GM18861 (cell line): ENCODE measurements around the gene NTM.
"Not testable (repeated sequence)": the region's sequence is repeated elsewhere in the genome, so short reads cannot be mapped to it uniquely, and the experiment has no call there.

Source experiments
- ATAC-seq: cut with Tn5 transposase; IDR thresholded peaks from one replicate; pipeline ENCODE4 v1.9.1; 2021; ENCODE audit not compliant: unreplicated experiment

NTM gene

GRCh38 chr11:132311703-132312102, 941.3 kb downstream of the NTM start:
- ATAC-seq = no peak

GRCh38 chr11:132312161-132312560, 941.7 kb downstream of the NTM start:
- ATAC-seq = no peak

DNA sequence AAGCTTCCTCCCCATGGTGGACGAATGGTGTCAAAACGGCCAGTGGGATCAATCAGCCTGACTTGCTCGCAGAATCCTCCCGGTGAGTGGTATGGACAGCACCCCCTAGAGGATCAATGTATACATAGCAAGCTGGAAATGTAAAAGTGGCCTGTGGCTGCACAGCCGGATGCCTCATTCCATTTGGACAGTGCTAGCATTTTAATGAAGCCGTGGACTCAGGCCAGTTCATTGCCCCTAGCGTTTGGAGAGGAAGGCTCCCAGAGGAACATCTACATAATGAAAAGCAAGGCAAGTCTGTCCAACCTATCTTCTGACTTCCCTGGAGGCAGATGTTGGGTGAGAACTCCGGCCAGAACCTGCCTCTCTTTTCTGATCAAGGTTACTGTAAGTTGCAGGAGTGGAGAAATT, 942.3 kb downstream of the NTM start:
- no peak for ATAC-seq

DNA sequence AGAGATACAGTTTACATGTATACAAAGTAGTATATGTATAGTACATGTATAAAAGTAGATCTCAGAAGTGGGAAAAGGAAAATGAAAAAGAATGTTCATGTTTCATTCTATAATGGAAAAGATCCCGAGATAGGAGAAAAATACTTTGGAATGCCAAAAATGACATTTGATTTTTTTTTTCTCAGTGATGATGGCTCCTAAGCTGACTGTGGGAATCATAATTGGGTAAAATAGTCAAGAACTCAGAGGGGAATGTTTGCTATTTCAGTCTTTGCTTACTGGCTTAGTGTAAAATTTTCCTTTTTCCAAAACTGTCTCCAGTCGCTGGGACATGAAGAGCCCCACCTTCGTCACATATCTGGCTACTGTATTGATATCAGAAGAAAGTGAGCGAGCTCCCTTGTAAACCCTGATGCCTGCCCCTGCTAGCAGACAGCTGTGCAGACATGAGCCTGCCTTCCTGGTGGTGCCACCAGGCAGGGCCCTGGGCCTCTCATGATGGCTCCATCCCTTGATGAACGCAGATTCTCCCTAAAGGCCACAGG, 944.6 kb downstream of the NTM start:
- no peak for ATAC-seq

DNA sequence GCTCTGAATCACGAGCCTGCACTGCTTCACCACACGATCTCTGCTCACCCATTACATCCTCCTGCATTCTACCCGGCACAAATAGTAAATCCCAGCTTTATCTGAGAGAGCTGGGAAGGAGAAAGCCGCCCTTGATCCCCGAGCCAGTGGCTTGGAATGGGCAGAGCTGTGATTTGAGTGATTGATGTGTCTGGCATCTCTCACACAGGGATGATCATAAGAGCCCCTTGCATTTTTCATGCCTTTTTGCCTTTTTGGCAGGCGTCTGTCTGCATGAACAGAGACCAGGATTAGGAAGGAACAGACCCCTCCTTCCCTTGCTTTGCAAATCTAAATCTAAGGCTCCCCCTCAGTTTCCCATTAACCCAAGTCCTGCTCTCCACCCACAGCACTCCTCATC, 945.3 kb downstream of the NTM start:
- ATAC-seq = no peak

- ATAC-seq = no peak
These were observed 948.2 kb downstream of the NTM start for GRCh38 chr11:132318421-132319157.

GRCh38 chr11:132319419-132319818, 949.0 kb downstream of the NTM start:
- not testable (repeated sequence) for ATAC-seq

DNA sequence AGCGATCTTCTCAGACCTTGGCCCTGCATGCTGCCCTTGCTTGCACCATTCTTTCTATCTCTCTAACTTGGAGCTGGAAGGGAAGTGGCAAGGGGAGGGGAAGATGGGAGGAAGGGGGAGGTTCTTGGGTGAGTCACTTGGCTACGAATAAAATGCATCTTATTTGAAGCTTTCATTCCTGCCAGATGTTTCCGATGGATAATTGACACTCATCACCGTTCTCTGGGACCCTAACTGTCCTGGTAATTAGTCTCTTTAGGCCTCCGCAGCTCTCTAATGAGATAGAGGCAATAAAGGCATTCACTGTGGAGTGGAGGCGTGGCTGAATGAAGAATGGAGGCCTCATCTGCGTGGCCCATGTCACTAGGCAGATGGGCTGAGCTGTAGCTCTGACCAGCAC, 960.1 kb downstream of the NTM start:
- no peak for ATAC-seq

- no peak for ATAC-seq
These were observed 962.1 kb downstream of the NTM start for GRCh38 chr11:132332521-132332920.

DNA sequence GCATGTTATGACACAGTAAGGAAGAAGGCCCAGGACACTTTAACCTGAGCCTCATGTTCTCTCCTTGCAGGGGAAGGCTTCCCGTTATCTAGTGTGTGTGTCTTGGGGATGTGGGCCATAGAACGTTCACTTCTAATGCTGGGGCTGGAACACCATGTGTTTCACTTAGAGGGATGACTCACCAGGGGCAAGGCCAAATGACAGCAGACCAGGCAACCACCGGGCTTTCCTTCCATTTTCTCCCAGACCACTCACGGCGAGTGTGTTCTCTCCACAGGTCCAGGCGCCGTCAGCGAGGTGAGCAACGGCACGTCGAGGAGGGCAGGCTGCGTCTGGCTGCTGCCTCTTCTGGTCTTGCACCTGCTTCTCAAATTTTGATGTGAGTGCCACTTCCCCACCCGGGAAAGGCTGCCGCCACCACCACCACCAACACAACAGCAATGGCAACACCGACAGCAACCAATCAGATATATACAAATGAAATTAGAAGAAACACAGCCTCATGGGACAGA, 964.4 kb downstream of the NTM start:
- no peak for ATAC-seq

DNA sequence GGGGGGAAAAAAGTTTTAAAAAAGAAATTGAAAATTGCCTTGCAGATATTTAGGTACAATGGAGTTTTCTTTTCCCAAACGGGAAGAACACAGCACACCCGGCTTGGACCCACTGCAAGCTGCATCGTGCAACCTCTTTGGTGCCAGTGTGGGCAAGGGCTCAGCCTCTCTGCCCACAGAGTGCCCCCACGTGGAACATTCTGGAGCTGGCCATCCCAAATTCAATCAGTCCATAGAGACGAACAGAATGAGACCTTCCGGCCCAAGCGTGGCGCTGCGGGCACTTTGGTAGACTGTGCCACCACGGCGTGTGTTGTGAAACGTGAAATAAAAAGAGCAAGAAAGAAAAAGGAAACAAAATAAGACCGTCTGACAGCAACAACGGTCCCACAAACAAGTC, 964.9 kb downstream of the NTM start:
- no peak for ATAC-seq

GRCh38 chr11:132336781-132337535, 966.5 kb downstream of the NTM start:
- ATAC-seq = no peak

GRCh38 chr11:132337819-132338416, 967.5 kb downstream of the NTM start:
- ATAC-seq = no peak

- no peak for ATAC-seq
These were observed 972.0 kb downstream of the NTM start for GRCh38 chr11:132342408-132342807.

DNA sequence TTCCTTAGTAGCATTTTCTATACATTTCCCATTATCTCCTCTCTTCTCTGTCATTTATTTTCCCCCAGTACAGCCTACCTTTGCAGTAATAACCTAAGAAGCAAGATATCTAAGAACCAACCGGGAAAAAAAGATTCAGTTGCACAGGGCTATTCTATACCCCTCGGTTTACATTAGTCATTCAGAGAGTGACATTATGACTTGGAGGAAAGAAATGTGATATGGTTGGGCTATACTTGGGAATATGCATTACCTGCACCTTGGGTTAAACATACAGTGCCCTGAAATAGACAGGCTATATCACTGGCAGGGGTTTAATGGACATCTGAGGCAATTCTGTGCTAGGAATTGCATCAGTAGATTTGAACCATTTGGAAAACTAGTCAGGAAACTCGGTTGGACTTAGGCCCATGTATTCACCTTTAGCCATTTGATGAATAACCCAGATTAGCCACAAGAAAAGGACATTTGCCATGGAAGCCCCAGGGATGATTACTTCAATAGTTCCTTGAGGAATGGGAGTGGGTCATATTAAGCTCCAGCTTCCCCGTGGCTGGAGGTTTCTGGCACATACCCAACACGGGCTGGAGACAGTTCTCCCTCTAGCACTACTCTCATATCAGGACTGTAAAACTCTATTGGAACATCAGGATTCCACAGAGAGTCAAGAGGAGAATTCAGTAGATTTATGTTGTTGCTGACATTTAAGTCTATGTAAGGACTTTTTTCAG, 973.2 kb downstream of the NTM start:
- no peak for ATAC-seq

GRCh38 chr11:132346558-132347148, 976.2 kb downstream of the NTM start:
- ATAC-seq = no peak

DNA sequence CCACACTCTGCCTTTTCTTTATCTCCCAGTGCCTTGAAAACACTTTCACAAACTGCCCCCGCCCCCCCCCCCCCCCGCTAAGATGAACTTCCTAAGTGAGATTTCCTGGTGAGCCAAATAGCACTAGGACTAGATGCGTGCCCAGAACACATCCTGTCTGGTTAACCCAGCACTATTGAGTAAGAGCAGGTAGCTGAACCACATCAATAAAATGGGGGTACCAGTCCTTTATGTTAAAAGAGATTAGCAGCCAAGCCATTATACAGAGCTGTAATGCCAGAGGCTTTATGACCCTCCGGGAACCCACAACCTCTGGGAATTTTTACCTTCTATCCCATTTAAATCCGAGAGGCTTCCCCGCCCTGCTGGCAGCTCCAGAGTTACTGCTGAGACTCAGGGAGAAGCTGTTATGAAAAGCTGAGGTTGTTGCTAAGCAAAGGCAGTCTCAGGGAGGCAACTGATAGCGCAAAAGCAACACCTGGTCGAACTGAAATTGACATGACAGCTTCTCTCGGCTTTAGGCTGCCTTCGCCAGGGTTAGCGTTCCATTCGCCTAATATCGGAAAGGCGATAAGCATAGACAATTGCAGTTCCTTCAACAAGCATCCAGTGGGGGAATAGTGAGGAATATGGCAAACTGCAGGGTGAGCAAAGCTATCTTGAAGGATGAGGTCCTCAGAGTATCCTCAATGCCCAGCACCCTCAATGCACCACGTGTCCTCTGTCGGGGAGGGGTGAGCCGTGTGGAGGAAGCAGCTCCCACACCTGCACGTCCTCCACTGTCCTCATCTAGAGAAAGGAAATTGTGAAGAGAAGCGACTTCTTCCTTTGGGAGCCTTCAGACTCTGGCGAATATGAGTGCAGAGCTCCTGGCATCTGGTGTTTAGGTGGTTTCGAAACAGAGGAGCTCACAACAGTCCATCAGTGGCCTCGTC, 977.0 kb downstream of the NTM start:
- ATAC-seq = no peak

DNA sequence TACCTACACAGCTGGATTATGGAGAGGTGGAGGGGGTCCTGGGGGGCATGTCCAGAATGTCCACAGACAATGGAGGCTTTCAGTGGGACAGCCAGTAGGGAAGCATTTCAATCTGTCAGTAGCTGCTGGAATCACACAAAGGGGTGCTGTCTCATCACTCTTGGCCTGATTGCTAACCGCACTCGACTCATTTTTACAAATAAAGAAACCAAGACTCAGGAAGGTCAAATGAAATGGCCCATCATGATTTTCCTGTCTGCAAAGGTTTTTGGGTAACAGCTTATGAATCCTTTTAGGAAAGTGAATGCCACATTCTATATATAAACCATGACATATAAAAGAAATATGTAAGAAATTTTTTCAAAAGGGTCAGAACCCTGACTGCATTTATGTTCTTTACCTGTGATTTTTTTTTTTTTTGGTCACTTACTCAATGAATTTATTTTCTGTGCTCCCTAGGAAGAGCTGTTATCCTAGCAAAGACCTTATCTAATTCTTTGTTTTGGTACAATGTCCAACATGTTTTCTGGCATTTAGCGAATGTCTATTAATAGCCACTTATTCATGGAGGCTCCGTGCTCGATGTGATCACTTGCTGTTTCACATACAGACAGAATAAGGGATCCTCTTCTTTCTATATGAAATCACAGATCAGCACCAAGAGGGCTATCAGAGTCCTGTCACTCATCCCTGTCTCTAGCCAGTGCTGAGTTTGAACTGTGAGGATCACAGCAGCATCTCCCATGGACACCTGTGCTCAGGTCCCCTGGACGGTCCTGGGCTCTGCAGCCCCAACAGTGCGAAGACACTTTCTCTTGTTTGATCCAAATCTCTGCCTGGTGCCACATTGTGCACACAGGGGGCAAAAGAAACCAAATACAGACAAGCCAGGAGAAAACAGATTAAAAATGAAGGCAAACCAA, 979.7 kb downstream of the NTM start:
- no peak for ATAC-seq
